ENCODE data around the gene THNSL1. TPM values are rescaled to one million over a fixed set of nuclear protein-coding genes. Genes with fewer than 3 reads are reported as not detected.
A peak's percentile ranks its signal among the peaks of the same experiment; 100 is the strongest.

The THNSL1 gene
- total and polyA plus RNA-seq, 2 of the 8 experiments (the other 6 are each of a cell fraction or from before 2014, with no cell fraction given), result 1.4 to 3.1 TPM

GRCh38 chr10:25016376-25017153, at the start of gene THNSL1 (continued):
- TF ChIP-seq JUN (IDR thresholded peaks at IDR 0.05; ENCODE audit: low read depth, low read length) (no peak), CHD1 (IDR thresholded peaks at IDR 0.05; ENCODE audit: low read depth, low read length) (no peak), RNF2 (IDR thresholded peaks at IDR 0.05; ENCODE audit: borderline replicate concordance, low read depth, low read length, missing control alignments, poor library complexity, severe bottlenecking) (no peak), CREB1 (IDR thresholded peaks at IDR 0.05) (peak; percentile 40; the same call in 1 of the 2 replicates), CTBP2 (IDR thresholded peaks at IDR 0.05; ENCODE audit: borderline replicate concordance, insufficient read depth, insufficient read length, low read length) (no peak), SP1 (IDR thresholded peaks at IDR 0.05; ENCODE audit: low read depth, low read length) (peak; percentile 28; the same call in 1 of the 2 replicates), YY1 (IDR thresholded peaks at IDR 0.05; ENCODE audit: low read depth, low read length) (no peak), CTCF (IDR thresholded peaks at IDR 0.05; ENCODE audit: control extremely low read depth in 1 of 3, insufficient read depth in 1 of 3, low read depth in 1 of 3, low read length in 3 of 3) (no peak), GTF2F1 (IDR thresholded peaks at IDR 0.05; ENCODE audit: borderline replicate concordance, low read depth, low read length) (peak; percentile 28; the same call in 1 of the 2 replicates), BRCA1 (IDR thresholded peaks at IDR 0.05; ENCODE audit: low read depth, low read length) (no peak; the same call in 1 of the 2 replicates), CEBPB (IDR thresholded peaks at IDR 0.05; ENCODE audit: low read depth, low read length) (no peak), MAX (IDR thresholded peaks at IDR 0.05) (peak; percentile 92), TBP (IDR thresholded peaks at IDR 0.05; ENCODE audit: low read depth, low read length) (peak; percentile 62), NRF1 (IDR thresholded peaks at IDR 0.05; ENCODE audit: low read depth, low read length) (peak; percentile 66), TAF1 (IDR thresholded peaks at IDR 0.05; ENCODE audit: low read depth, low read length) (peak; percentile 78), E2F6 (IDR thresholded peaks at IDR 0.05) (peak; percentile 91), USF2 (IDR thresholded peaks at IDR 0.05; ENCODE audit: low read length) (peak; percentile 94), TCF12 (IDR thresholded peaks at IDR 0.05; ENCODE audit: low read depth, low read length) (no peak), GABPA (IDR thresholded peaks at IDR 0.05; ENCODE audit: borderline replicate concordance, insufficient read depth, low read length) (no peak), CBX5 (IDR thresholded peaks at IDR 0.05; ENCODE audit: low read depth, low read length) (no peak)
